Uterus (tissue), 2 donors: Measurements from ENCODE around the gene FMO4.
"Not testable (repeated sequence)": the region's sequence is repeated elsewhere in the genome, so short reads cannot be mapped to it uniquely, and the experiment has no call there.

Source experiments
- POLR2A ChIP-seq, 2 donors: fragments of 450-650 bp; IDR thresholded peaks; one replicate each; pipeline ENCODE4 v1.6.1; 2016; ENCODE audit warnings: antibody characterized with exemption in 2 of 2, mild to moderate bottlenecking in 1 of 2, moderate library complexity in 1 of 2
- TF ChIP-seq, protein P1 (sequence below), 4 experiments: fragments of 200-600 bp in 2 of 4; fragments of 450-650 bp in 2 of 4; sonication (generic) in 2 of 4; IDR thresholded peaks; one replicate each; pipeline ENCODE4 v1.5.1; 2016 to 2019; ENCODE audit warnings: antibody characterized with exemption in 4 of 4, mild to moderate bottlenecking in 2 of 4, moderate library complexity in 1 of 4

DNA sequence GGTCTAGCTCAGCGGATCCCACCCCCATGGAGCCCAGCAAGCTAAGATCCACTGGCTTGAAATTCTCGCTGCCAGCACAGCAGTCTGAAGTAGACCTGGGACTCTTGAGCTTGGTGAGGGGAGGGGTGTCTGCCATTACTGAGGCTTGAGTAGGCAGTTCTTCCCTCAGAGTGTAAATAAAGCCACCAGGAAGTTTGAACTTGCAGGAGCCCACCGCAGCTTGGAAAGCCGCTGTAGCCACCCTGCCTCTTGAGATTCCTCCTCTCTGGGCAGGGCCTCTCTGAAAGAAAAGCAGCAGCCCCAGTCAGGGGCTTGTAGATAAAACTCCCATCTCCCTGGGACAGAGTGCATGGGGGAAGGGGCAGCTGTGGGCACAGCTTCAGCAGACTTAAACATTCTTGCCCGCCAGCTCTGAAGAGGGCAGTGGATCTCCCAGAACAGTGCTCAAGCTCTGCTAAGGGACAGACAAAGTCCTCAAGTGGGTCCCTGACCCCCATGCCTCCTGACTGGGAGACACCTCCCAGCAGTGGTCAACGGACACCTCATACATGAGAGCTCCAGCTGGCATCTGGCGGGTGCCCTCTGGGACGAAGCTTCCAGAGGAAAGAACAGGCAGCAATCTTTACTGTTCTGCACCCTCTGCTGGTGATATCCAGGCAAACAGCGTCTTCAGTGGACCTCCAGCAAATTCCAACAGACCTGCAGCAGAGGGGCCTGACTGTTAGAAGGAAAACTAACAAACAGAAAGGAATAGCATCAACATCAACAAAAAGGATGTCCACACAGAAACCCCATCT, 45.9 kb downstream of the FMO4 start:
- TF ChIP-seq, protein P1, sequence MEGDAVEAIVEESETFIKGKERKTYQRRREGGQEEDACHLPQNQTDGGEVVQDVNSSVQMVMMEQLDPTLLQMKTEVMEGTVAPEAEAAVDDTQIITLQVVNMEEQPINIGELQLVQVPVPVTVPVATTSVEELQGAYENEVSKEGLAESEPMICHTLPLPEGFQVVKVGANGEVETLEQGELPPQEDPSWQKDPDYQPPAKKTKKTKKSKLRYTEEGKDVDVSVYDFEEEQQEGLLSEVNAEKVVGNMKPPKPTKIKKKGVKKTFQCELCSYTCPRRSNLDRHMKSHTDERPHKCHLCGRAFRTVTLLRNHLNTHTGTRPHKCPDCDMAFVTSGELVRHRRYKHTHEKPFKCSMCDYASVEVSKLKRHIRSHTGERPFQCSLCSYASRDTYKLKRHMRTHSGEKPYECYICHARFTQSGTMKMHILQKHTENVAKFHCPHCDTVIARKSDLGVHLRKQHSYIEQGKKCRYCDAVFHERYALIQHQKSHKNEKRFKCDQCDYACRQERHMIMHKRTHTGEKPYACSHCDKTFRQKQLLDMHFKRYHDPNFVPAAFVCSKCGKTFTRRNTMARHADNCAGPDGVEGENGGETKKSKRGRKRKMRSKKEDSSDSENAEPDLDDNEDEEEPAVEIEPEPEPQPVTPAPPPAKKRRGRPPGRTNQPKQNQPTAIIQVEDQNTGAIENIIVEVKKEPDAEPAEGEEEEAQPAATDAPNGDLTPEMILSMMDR (IDR thresholded peaks at IDR 0.05): not testable (repeated sequence)
- TF ChIP-seq POLR2A (IDR thresholded peaks at IDR 0.05): not testable (repeated sequence)
